ENCODE measurements around the gene VAPB. TPM values are rescaled to one million over a fixed set of nuclear protein-coding genes. Genes with fewer than 3 reads are reported as not detected.

Gene VAPB
- total and polyA plus RNA-seq, 10 of the 15 experiments (the other 5 are each of a cell fraction or from before 2014, with no cell fraction given), result 3.2 to 28.6 (median 20.5) TPM

GRCh38 chr20:58397429-58397828 lies 8.4 kb downstream of the VAPB start:
- no peak for DNase-seq (ENCODE audit: low read depth, low spot score)
- no CpG with 5 or more reads among the region's 6 CpGs for WGBS (ENCODE audit: insufficient coverage, insufficient replicate concordance, low lambda C conversion rate, missing lambda C conversion rate)
- intact Hi-C loops (cut with micrococcal nuclease; ENCODE audit: unreplicated experiment) (no loop called here), in situ Hi-C loops (cut with MboI) (loop anchor here (10.0 kb wide), 3 partner anchors 257 to 1003 kb away; partner anchors contain the start of genes RBM38 and STX16)
- Histone ChIP-seq H3K9ac (ENCODE audit: control insufficient read depth, insufficient read depth, low read length) (no peak overlapping the region), H3K27me3 (replicated peaks in 1 of 2; ENCODE audit: control insufficient read depth in 2 of 2, insufficient read depth in 2 of 2, low read length in 1 of 2) (no peaks in the 10 kb centered on the region), H3K9me3 (replicated peaks; ENCODE audit: control insufficient read depth, insufficient read depth, low read length) (no peaks in the 10 kb centered on the region), H2AFZ (ENCODE audit: control insufficient read depth, low read depth, low read length) (no peak overlapping the region), H3K27ac (ENCODE audit: control insufficient read depth, insufficient read depth) (no peak overlapping the region), H4K20me1 (ENCODE audit: control insufficient read depth, insufficient read depth) (peaks cover 15% of the 10 kb centered on the region), H3K4me3 (no peak overlapping the region), H3K4me2 (ENCODE audit: control insufficient read depth, insufficient read depth) (no peak overlapping the region), H3K4me1 (ENCODE audit: control insufficient read depth, insufficient read depth, low read length) (peaks cover 29% of the 10 kb centered on the region), H3K36me3 (ENCODE audit: control insufficient read depth in 2 of 2, insufficient read depth in 2 of 2, low read length in 1 of 2) (no peaks in the 10 kb centered on the region; a peak in 1 of 4 replicates), H3K79me2 (ENCODE audit: control insufficient read depth, insufficient read depth, low read length) (peaks cover 94% of the 10 kb centered on the region)
- FAIRE-seq, result no peak
- no TSS peak for BruUV-seq (replicated peaks)
- CTCF ChIA-PET, result no interaction called here
- POLR2A ChIA-PET, result interaction anchor here (0.7 to 1.3 kb wide), 2 partner anchors 9 to 62 kb away, joined by 4 to 5 read pairs; partner anchors contain the start of gene VAPB
- no peak for ATAC-seq
- SMC1A ChIA-PET (ENCODE audit: uncharacterized antibody, unreplicated experiment), result interaction anchor here (0.6 to 1.3 kb wide), 2 partner anchors 9 to 85 kb away, joined by 3 read pairs; partner anchors contain the start of gene VAPB
- RAD21 ChIA-PET (ENCODE audit: unreplicated experiment), result no interaction called here
- no peak for TF ChIP-seq NRF1 (conservative IDR thresholded peaks at IDR 0.05; ENCODE audit: low read depth, low read length)
- TF ChIP-seq NBN (IDR thresholded peaks at IDR 0.05), result no peak
- no peak for TF ChIP-seq CBFB (IDR thresholded peaks at IDR 0.05; ENCODE audit: low read depth)
- no peak for TF ChIP-seq RBBP5 (conservative IDR thresholded peaks at IDR 0.05)
- TF ChIP-seq NR2C1 (IDR thresholded peaks at IDR 0.05), result no peak
- TF ChIP-seq MEF2B (IDR thresholded peaks at IDR 0.05; ENCODE audit: partially characterized antibody, poor library complexity, severe bottlenecking), result no peak
- TF ChIP-seq LARP7 (IDR thresholded peaks at IDR 0.05), result no peak
- TF ChIP-seq, protein P1, sequence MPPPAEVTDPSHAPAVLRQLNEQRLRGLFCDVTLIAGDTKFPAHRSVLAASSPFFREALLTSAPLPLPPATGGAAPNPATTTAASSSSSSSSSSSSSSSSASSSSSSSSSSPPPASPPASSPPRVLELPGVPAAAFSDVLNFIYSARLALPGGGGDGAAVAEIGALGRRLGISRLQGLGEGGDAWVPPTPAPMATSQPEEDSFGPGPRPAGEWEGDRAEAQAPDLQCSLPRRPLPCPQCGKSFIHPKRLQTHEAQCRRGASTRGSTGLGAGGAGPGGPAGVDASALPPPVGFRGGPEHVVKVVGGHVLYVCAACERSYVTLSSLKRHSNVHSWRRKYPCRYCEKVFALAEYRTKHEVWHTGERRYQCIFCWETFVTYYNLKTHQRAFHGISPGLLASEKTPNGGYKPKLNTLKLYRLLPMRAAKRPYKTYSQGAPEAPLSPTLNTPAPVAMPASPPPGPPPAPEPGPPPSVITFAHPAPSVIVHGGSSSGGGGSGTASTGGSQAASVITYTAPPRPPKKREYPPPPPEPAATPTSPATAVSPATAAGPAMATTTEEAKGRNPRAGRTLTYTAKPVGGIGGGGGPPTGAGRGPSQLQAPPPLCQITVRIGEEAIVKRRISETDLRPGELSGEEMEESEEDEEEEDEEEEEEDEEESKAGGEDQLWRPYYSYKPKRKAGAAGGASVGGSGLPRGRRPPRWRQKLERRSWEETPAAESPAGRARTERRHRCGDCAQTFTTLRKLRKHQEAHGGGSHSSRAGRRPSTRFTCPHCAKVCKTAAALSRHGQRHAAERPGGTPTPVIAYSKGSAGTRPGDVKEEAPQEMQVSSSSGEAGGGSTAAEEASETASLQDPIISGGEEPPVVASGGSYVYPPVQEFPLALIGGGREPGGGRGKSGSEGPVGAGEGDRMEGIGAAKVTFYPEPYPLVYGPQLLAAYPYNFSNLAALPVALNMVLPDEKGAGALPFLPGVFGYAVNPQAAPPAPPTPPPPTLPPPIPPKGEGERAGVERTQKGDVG (CRISPR knock-in tag; IDR thresholded peaks at IDR 0.05), result no peak
- TF ChIP-seq RCOR1 (conservative IDR thresholded peaks at IDR 0.05; ENCODE audit: low read depth, low read length), result no peak
- no peak for TF ChIP-seq ZNF622 (IDR thresholded peaks at IDR 0.05)
